VCaP (cell line): ENCODE data around the gene MARCHF11.

ENCODE experiments used
- H3K27ac ChIP-seq: fragments of 450-650 bp; 2 replicates; pipeline ENCODE4 v1.5.1; 2017
- TF ChIP-seq, protein P1 (sequence below): fragments of 450-650 bp; conservative IDR thresholded peaks from 2 replicates; pipeline ENCODE4 v1.5.1; 2017; ENCODE audit warnings: mild to moderate bottlenecking, moderate library complexity

The MARCHF11 gene

GRCh38 chr5:16160706-16161105 is 18.9 kb downstream of the MARCHF11 start:
- TF ChIP-seq, protein P1, sequence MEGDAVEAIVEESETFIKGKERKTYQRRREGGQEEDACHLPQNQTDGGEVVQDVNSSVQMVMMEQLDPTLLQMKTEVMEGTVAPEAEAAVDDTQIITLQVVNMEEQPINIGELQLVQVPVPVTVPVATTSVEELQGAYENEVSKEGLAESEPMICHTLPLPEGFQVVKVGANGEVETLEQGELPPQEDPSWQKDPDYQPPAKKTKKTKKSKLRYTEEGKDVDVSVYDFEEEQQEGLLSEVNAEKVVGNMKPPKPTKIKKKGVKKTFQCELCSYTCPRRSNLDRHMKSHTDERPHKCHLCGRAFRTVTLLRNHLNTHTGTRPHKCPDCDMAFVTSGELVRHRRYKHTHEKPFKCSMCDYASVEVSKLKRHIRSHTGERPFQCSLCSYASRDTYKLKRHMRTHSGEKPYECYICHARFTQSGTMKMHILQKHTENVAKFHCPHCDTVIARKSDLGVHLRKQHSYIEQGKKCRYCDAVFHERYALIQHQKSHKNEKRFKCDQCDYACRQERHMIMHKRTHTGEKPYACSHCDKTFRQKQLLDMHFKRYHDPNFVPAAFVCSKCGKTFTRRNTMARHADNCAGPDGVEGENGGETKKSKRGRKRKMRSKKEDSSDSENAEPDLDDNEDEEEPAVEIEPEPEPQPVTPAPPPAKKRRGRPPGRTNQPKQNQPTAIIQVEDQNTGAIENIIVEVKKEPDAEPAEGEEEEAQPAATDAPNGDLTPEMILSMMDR, result peak; percentile 83

DNA sequence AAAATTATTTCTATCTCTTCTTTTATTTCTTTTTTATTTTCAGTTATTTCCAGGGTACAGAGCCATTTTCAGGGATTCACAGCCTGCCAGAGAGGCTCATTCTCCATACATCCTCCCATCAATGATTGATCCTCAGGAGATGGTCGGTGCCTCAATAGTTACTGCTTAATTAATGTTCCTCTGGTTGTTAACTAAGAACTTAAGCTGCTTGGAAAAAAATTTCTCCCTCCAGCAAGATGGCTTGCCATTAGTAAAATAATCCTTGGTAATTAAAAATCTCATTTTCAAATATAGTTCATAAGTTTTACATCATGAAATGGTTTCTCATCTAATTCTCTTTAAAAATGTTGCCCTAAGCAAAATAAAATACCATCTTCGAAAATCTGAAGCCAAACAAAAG is 20.0 kb downstream of the MARCHF11 start:
- no peak overlapping the region for H3K27ac ChIP-seq
- TF ChIP-seq, protein P1, result no peak

More at GRCh38 chr5:16160706-16161105, 18.9 kb downstream of the MARCHF11 start:
- H3K27ac ChIP-seq, result no peak overlapping the region

DNA sequence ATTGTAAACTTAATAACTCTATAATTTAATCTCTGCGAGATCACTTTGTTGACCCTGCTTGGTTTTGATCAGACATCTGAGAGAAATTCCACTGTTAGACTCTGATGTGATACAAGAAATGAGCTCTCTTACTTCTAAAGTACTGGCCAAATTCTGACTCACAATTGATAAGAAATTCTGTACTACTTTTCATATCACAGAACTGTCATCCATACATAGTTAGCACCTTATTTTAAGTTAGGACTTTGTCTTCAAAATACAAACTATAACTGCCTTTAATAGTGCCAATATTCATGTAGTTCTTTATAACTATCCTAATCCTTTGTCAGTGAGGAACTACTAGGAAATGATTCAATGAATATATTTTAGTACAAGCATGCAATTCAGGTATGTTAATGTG is 23.4 kb downstream of the MARCHF11 start:
- TF ChIP-seq, protein P1, result no peak
- no peak overlapping the region for H3K27ac ChIP-seq

DNA sequence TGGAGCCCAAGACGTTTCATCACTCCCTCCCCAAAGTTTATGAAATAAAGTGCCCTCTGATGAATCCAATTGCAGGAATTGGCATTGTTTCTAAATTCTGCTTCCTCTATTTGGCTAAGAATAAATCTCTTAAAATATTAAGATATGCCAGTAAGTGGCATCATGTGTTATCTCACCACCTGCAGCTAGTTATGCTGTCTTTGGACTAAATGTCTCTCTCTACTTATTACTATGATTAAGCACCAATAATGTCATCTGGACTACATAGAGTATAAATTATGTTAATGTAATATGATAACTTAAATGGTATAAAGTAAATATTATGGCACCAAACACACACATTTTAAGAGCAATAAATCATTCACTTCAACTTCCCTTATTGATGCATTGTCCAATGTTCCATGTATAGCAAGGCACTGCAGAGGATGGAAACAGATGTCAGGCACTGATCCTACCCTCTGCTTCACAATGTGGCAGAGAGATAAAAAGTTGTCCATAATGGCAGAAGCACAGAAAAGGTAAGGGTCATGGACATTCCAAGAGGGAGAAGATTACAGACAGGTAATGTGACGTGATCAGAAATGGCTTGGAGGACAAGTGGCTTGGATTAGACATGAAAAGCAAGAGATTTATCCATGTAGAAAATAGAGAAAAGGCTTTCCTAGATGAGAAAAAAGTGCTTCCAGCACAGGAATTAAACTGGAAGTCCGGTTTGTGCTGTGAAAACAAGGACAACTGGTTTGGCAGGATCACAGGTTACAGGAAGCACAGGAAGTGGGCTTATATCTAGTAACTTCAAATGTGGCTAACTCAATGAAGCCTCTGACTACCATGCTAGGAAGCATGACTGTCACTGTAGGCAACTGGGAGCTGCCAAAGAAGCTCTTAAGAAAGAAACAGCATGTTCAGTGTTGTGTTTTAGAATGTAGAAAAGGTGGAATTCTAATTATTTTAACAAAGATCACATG is 26.7 kb downstream of the MARCHF11 start:
- H3K27ac ChIP-seq, result peak overlapping the region; percentile 95
- TF ChIP-seq, protein P1, result no peak

DNA sequence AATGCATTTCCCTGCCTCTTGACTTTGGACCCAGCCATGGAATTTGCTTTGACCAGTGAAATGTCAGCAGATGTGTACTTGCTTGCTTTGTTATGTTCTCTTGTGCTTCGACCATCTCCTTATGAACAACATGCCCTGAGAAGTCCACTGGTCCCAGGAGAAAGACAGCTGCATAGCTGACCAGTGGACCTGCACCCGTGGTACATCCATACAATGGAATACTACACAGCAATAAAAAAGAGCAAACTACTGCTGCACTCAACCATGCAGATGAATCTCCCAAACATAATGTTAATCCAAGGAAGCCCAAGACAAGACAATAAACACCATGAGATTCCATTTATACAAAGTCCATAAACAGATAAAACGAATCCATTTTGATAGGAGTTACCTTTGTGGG is 30.0 kb downstream of the MARCHF11 start:
- TF ChIP-seq, protein P1, result no peak
- H3K27ac ChIP-seq, result no peak overlapping the region

DNA sequence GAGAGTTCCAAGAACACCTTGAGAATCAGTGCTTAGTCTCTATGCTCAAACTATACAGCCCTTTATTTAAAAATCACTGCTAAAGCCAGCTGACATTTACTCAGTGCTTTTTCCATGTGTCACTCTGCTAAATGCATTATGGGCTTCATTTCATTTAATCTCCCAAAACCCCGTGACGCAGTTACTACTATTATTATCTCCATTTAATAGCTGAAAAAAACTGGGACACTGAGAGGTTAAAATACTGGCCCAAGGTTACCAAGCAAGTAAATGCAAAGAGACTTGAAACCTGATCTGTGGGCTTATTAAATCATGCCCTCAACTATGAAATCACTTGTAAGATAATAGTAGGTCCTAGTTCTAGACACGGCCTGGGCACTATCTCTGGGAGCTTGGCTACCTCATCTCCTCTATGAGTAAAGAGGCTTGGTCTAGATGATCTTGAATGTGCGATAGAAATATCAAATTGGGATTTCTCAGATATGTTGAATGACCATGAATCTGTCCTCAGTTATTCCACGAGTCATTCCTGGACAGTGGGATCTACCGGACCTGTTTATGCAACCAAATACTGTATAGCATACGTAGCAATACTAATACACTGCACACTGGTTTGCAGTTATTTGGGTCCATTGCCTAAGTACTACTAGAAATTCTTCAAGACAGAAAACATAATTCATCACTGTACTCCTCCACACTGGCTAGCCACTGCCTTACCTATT is 32.3 kb downstream of the MARCHF11 start:
- H3K27ac ChIP-seq, result no peak overlapping the region
- TF ChIP-seq, protein P1, result no peak

DNA sequence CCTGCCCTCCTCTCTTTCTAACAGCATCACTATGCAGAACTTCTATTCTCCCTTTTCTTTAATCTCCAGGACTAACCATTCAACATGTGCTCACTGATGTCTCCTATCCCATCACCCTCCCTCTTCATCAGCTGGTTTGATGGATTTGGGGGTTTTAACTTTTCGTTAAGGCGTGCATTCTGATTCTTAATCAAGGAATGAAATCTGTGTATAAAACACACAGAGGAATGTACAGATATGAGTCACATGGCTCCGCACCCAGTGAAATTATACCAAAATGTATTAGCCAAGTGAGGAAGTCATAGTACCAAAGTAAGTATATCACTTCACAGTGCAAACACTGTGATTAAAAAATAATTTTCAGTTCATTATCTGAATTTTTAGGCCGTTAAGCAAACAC is 35.2 kb downstream of the MARCHF11 start:
- no peak overlapping the region for H3K27ac ChIP-seq
- TF ChIP-seq, protein P1, result no peak
